ENCODE data around the gene IVL.

Gene IVL

GRCh38 chr1:152933196-152933595, 24.9 kb downstream of the IVL start:
- no peak overlapping the region for H3K27ac ChIP-seq
- no peak for DNase-seq (ENCODE audit: low spot score)
- POLR2A ChIA-PET (ENCODE audit: low non-redundant PET), result interaction anchor here (0.6 kb wide), 1 partner anchor 34 kb away, joined by 3 read pairs; no protein-coding TSS in a partner anchor
- CTCF ChIA-PET, result interaction anchor here (0.6 kb wide), 1 partner anchor 823 kb away, joined by 5 read pairs; no protein-coding TSS in a partner anchor
- TF ChIP-seq CTCF (conservative IDR thresholded peaks at IDR 0.05; ENCODE audit: low read depth), result no peak

- ChIA-PET CTCF (interaction anchor here (0.5 kb wide), 1 partner anchor 115 kb away, joined by 3 read pairs; no protein-coding TSS in a partner anchor), POLR2A (ENCODE audit: low non-redundant PET) (no interaction called here)
- DNase-seq (ENCODE audit: low spot score), result no peak
- no peak for TF ChIP-seq CTCF (conservative IDR thresholded peaks at IDR 0.05; ENCODE audit: low read depth)
- peak overlapping the region; percentile 85 for H3K27ac ChIP-seq
Measured at GRCh38 chr1:152940614-152941013, 32.3 kb downstream of the IVL start.

DNA sequence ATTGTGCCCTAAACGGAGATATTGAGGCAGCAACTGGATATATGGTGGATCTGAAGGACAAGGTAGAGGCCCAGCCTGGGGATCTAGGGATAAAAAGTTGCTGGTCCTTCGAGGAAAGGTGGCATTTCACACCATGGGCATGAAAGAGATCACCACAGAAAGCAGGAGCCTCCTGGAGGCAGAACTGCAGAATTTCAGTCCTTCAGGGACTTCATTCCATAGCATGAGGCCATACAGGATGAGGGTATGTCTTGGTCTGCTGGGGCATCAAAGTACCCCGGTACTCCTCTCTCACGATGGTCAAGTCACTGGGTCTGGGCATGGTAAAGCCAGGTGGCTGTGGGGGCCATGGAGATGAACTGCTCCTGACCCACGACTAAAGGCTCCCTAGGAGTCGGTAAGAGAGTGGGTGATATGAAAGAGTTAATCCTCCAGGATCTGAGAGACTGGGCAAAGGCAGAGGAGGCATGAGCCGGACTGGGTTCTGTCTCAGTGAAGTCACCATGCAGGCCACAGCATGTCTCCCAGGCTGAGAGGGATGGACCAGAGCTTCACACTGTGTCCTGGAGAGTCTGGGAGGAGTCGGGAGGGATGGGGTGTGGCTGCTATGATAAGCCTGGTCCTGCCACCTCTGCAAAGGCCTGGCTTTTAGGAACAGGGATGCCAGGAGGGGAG, 32.8 kb downstream of the IVL start:
- H3K27ac ChIP-seq, result peak overlapping the region; percentile 85
- peak; percentile 80 for DNase-seq (ENCODE audit: low spot score)
- CTCF ChIA-PET, result no interaction called here
- no peak for TF ChIP-seq CTCF (conservative IDR thresholded peaks at IDR 0.05; ENCODE audit: low read depth)
- POLR2A ChIA-PET (ENCODE audit: low non-redundant PET), result no interaction called here

DNA sequence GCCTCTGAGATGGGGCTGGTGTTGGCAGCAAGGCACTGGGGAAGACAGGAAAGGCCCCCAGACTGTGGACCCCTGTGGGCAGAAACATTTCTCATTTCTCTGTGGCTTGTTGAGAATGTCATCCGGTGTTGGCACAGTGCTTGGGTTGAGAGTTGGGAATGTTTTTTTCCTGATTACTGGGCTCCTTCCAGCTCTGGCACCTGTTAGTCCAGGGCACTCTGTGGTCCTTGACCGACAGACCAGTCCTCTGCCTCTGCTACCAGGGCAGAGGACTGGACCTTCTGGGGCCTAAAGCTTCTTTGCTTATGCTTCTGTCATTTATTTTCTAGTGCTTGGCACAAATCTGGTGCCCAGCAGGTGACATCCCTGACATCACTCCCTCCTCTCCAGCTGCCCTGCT, 33.8 kb downstream of the IVL start:
- CTCF ChIA-PET, result no interaction called here
- POLR2A ChIA-PET (ENCODE audit: low non-redundant PET), result no interaction called here
- H3K27ac ChIP-seq, result peak overlapping the region; percentile 85
- TF ChIP-seq CTCF (conservative IDR thresholded peaks at IDR 0.05; ENCODE audit: low read depth), result no peak
- DNase-seq (ENCODE audit: low spot score), result no peak

GRCh38 chr1:152946248-152946647, 37.9 kb downstream of the IVL start:
- no peak overlapping the region for H3K27ac ChIP-seq
- no peak for TF ChIP-seq CTCF (conservative IDR thresholded peaks at IDR 0.05; ENCODE audit: low read depth)
- ChIA-PET POLR2A (ENCODE audit: low non-redundant PET) (no interaction called here), CTCF (interaction anchor here (0.8 kb wide), 1 partner anchor 246 kb away, joined by 3 read pairs; no protein-coding TSS in a partner anchor)
- peak; percentile 20 for DNase-seq (ENCODE audit: low spot score)

GRCh38 chr1:152946651-152947256, 38.4 kb downstream of the IVL start, which contains the start of gene SPRR5:
Gene SPRR5, plus strand, starts transcription at chr1:152947206. Its CDS starts 1,349 bp downstream, at chr1:152948555.
- no peak for TF ChIP-seq CTCF (conservative IDR thresholded peaks at IDR 0.05; ENCODE audit: low read depth)
- no peak within 1 kb of the TSS for H3K27ac ChIP-seq
- DNase-seq (ENCODE audit: low spot score), result no peak
- POLR2A ChIA-PET (ENCODE audit: low non-redundant PET), result no interaction called here
- CTCF ChIA-PET, result interaction anchor here (0.8 kb wide), 1 partner anchor 245 kb away, joined by 3 read pairs; no protein-coding TSS in a partner anchor
